RWPE2 (cell line): Measurements from ENCODE around the gene CDH12.
A peak's percentile ranks its signal among the peaks of the same experiment; 100 is the strongest.

ENCODE experiments used
- ATAC-seq: fragments of 200-7000 bp; cut with Tn5 transposase; 3 replicates; pipeline ENCODE4 v1.9.1; 2021; ENCODE audit warnings: low read depth
- DNase-seq: peaks from one replicate; pipeline ENCODE4 v3.0.0-alpha.2; 2020; ENCODE audit warnings: low spot score
- H3K27ac ChIP-seq: fragments of 450-650 bp; 2 replicates; pipeline ENCODE4 v1.5.1; 2017; ENCODE audit warnings: mild to moderate bottlenecking; ENCODE audit not compliant: poor library complexity, severe bottlenecking
- H3K27me3 ChIP-seq: fragments of 250-450 bp; sonication (Bioruptor Pico); 2 replicates; pipeline ENCODE4 v1.5.1; 2021; ENCODE audit warnings: mild to moderate bottlenecking, moderate library complexity; ENCODE audit not compliant: insufficient read depth, poor library complexity, severe bottlenecking
- H3K36me3 ChIP-seq: fragments of 250-450 bp; sonication (Bioruptor Pico); 2 replicates; pipeline ENCODE4 v1.5.1; 2020; ENCODE audit warnings: low read depth, mild to moderate bottlenecking, moderate library complexity
- H3K4me1 ChIP-seq: fragments of 250-450 bp; sonication (Bioruptor Pico); 2 replicates; pipeline ENCODE4 v1.5.1; 2021; ENCODE audit warnings: mild to moderate bottlenecking, moderate library complexity; ENCODE audit not compliant: insufficient read depth, poor library complexity, severe bottlenecking
- H3K4me3 ChIP-seq: fragments of 250-450 bp; sonication (Bioruptor Pico); 2 replicates; pipeline ENCODE4 v1.5.1; 2021; ENCODE audit warnings: mild to moderate bottlenecking, moderate library complexity; ENCODE audit not compliant: severe bottlenecking
- H3K9me3 ChIP-seq: fragments of 250-450 bp; sonication (Bioruptor Pico); 2 replicates; pipeline ENCODE4 v1.5.1; 2021; ENCODE audit warnings: mild to moderate bottlenecking, moderate library complexity; ENCODE audit not compliant: severe bottlenecking
- CTCF ChIP-seq: fragments of 450-650 bp; IDR thresholded peaks from one replicate; pipeline ENCODE4 v1.5.1; 2017; ENCODE audit warnings: mild to moderate bottlenecking, moderate library complexity; ENCODE audit not compliant: poor library complexity, severe bottlenecking

The CDH12 gene

DNA sequence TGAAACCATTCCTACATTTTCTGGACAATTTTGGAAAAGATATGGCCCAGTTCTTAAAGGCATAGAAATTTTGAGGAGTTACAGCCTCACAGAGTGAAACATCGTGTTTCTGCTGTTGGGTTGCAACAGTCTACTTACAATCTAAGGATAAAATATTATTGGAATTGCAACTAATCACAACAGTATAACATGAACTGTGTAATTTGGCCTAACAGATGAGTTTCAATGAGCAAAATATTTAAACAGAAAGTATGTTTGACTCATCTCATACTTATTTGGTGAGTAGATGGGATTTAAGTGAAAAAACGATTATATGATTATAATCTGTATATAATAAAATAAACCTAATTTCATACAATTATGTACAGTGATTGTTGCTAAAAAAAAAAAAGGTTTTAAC is 1061.8 kb downstream of the CDH12 start:
- no peak for TF ChIP-seq CTCF
- Histone ChIP-seq H3K27ac (peak overlapping the region; percentile 15), H3K4me3 (no peak overlapping the region), H3K36me3 (no peaks in the 10 kb centered on the region), H3K9me3 (no peaks in the 10 kb centered on the region), H3K4me1 (peaks cover 21% of the 10 kb centered on the region), H3K27me3 (no peaks in the 10 kb centered on the region)
- ATAC-seq (peak; percentile 80), DNase-seq (no peak)

GRCh38 chr5:21784487-21784886 is 1068.7 kb downstream of the CDH12 start:
- TF ChIP-seq CTCF, result no peak

GRCh38 chr5:21783074-21783679 is 1070.0 kb downstream of the CDH12 start:
- TF ChIP-seq CTCF, result no peak
- ATAC-seq (no peak), DNase-seq (no peak)
- Histone ChIP-seq H3K27me3 (no peaks in the 10 kb centered on the region), H3K36me3 (no peaks in the 10 kb centered on the region), H3K4me3 (no peak overlapping the region), H3K4me1 (no peaks in the 10 kb centered on the region), H3K27ac (no peak overlapping the region), H3K9me3 (no peaks in the 10 kb centered on the region)

More at GRCh38 chr5:21784487-21784886, 1068.7 kb downstream of the CDH12 start:
- H3K27me3 ChIP-seq, result no peaks in the 10 kb centered on the region
- no peaks in the 10 kb centered on the region for H3K4me1 ChIP-seq
- DNase-seq (no peak), ATAC-seq (no peak)
- no peak overlapping the region for H3K27ac ChIP-seq
- no peaks in the 10 kb centered on the region for H3K9me3 ChIP-seq
- H3K36me3 ChIP-seq, result no peaks in the 10 kb centered on the region
- no peak overlapping the region for H3K4me3 ChIP-seq

GRCh38 chr5:21776466-21776865 is 1076.7 kb downstream of the CDH12 start:
- Histone ChIP-seq H3K9me3 (no peaks in the 10 kb centered on the region), H3K4me1 (peaks cover 19% of the 10 kb centered on the region), H3K27me3 (no peaks in the 10 kb centered on the region), H3K4me3 (no peak overlapping the region), H3K36me3 (no peaks in the 10 kb centered on the region), H3K27ac (no peak overlapping the region)
- no peak for TF ChIP-seq CTCF
- no peak for DNase-seq
- ATAC-seq, result no peak

GRCh38 chr5:21774801-21775200 is 1078.3 kb downstream of the CDH12 start:
- no peaks in the 10 kb centered on the region for H3K27me3 ChIP-seq
- ATAC-seq, result peak; percentile 97

More at GRCh38 chr5:21774801-21775200, 1078.3 kb downstream of the CDH12 start:
- peak overlapping the region; percentile 38 for H3K27ac ChIP-seq
- no peaks in the 10 kb centered on the region for H3K36me3 ChIP-seq
- H3K4me1 ChIP-seq, result peaks cover 19% of the 10 kb centered on the region
- no peak overlapping the region for H3K4me3 ChIP-seq
- TF ChIP-seq CTCF, result no peak
- H3K9me3 ChIP-seq, result no peaks in the 10 kb centered on the region
- DNase-seq, result no peak
